Gastroesophageal sphincter (tissue), 4 donors: ENCODE results near the gene TBC1D1. TPM values are rescaled to one million over a fixed set of nuclear protein-coding genes. Genes with fewer than 3 reads are reported as not detected.

ENCODE experiments used
- ATAC-seq: fragments of 150-250 bp; one replicate; pipeline ENCODE4 v1.9.1; 2016; ENCODE audit warnings: mild to moderate bottlenecking, moderate library complexity
- H3K27ac ChIP-seq, 4 donors: fragments of 200-600 bp; sonication (generic) in 3 of 4; 1 replicate in 3 of 4; 2 replicates in 1 of 4; pipeline ENCODE4 v1.5.1; 2016 to 2019
- H3K27me3 ChIP-seq: fragments of 200-600 bp; sonication (generic); one replicate; pipeline ENCODE4 v1.5.1; 2019
- H3K36me3 ChIP-seq, 2 donors: fragments of 200-600 bp; sonication (generic); one replicate each; pipeline ENCODE4 v1.5.1; 2019; ENCODE audit warnings: control low read depth in 1 of 2
- H3K4me1 ChIP-seq, 3 donors: fragments of 200-600 bp; sonication (generic); 1 replicate in 2 of 3; 2 replicates in 1 of 3; pipeline ENCODE4 v1.5.1; 2016 to 2019; ENCODE audit warnings: control low read depth in 2 of 3
- H3K4me3 ChIP-seq, 2 donors: fragments of 200-600 bp; sonication (generic); one replicate each; pipeline ENCODE4 v1.5.1; 2019; ENCODE audit warnings: mild to moderate bottlenecking in 1 of 2, moderate library complexity in 1 of 2
- H3K9me3 ChIP-seq, 3 donors: fragments of 200-600 bp; sonication (generic); one replicate each; pipeline ENCODE4 v1.5.1; 2017 to 2019; ENCODE audit warnings: control low read depth in 2 of 3
- EP300 ChIP-seq: sonication (generic); formaldehyde crosslinking; IDR thresholded peaks from one replicate; pipeline ENCODE4 v1.6.1; 2017; ENCODE audit warnings: antibody characterized with exemption, mild to moderate bottlenecking
- POLR2A ChIP-seq, 2 donors: fragments of 450-650 bp; IDR thresholded peaks; one replicate each; pipeline ENCODE4 v1.6.1; 2017; ENCODE audit warnings: antibody characterized with exemption in 2 of 2, mild to moderate bottlenecking in 2 of 2, moderate library complexity in 1 of 2
- POLR2AphosphoS5 ChIP-seq: sonication (generic); formaldehyde crosslinking; IDR thresholded peaks from one replicate; pipeline ENCODE4 v1.6.1; 2017; ENCODE audit warnings: antibody characterized with exemption
- WGBS, 2 donors: methylation state at CpG; one replicate each; pipeline ENCODE4 v1.1.5; 2018; ENCODE audit warnings: low coverage in 1 of 2; 5-methylcytosine and 5-hydroxymethylcytosine counted together
- total RNA-seq, 4 donors: library from RNA; depleted of rRNA; stranded (reverse); fragments of >200 nt; gene quantifications; one replicate each; pipeline ENCODE4 v1.1.0, GENCODE V29; 2016
- TF ChIP-seq, protein P1 (sequence below), 4 experiments: fragments of 200-600 bp in 2 of 4; fragments of 450-650 bp in 2 of 4; sonication (generic) in 1 of 4; IDR thresholded peaks; one replicate each; pipeline ENCODE4 v1.5.1; 2017 to 2019; ENCODE audit warnings: antibody characterized with exemption in 4 of 4, mild to moderate bottlenecking in 2 of 4, moderate library complexity in 2 of 4

Gene TBC1D1
- total RNA-seq, 4 donors from 2014 or later: 190 to 279 (median 241) TPM

DNA sequence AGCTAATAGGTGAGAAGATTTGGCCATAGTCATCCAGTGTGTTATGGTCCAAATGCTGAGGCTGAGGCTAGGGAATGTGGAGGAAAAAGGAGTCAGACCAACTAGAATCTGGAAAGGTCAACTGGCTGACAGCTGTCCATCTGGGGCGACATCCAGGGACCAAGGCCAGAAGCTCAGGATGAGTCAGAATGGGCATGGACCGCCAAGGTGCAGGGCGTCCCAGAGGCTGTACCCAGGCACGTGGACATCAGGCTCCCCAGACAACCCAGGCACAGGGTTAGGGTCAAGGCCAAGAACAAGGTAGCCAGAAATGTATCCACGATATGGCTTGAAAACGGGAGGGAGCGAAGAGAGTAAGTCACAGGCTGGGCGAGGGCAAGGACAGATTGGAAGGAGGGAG, 43.2 kb downstream of the TBC1D1 start:
- H3K36me3 ChIP-seq: no peaks in the 10 kb centered on the region
- peaks cover 0 to 33% (median 0%) of the 10 kb centered on the region in 3 donors for H3K4me1 ChIP-seq
- TF ChIP-seq, protein P1, sequence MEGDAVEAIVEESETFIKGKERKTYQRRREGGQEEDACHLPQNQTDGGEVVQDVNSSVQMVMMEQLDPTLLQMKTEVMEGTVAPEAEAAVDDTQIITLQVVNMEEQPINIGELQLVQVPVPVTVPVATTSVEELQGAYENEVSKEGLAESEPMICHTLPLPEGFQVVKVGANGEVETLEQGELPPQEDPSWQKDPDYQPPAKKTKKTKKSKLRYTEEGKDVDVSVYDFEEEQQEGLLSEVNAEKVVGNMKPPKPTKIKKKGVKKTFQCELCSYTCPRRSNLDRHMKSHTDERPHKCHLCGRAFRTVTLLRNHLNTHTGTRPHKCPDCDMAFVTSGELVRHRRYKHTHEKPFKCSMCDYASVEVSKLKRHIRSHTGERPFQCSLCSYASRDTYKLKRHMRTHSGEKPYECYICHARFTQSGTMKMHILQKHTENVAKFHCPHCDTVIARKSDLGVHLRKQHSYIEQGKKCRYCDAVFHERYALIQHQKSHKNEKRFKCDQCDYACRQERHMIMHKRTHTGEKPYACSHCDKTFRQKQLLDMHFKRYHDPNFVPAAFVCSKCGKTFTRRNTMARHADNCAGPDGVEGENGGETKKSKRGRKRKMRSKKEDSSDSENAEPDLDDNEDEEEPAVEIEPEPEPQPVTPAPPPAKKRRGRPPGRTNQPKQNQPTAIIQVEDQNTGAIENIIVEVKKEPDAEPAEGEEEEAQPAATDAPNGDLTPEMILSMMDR (IDR thresholded peaks at IDR 0.05): no peak
- TF ChIP-seq POLR2AphosphoS5: no peak
- no peak for TF ChIP-seq EP300
- no peak for TF ChIP-seq POLR2A (IDR thresholded peaks at IDR 0.05)
- H3K27me3 ChIP-seq: no peaks in the 10 kb centered on the region
- no peak overlapping the region for H3K4me3 ChIP-seq
- no peak for ATAC-seq
- no peak overlapping the region for H3K27ac ChIP-seq
- H3K9me3 ChIP-seq: no peaks in the 10 kb centered on the region
- WGBS, 2 donors: 84 to 100% methylated on average over 2 to 7 of the region's 8 CpGs

DNA sequence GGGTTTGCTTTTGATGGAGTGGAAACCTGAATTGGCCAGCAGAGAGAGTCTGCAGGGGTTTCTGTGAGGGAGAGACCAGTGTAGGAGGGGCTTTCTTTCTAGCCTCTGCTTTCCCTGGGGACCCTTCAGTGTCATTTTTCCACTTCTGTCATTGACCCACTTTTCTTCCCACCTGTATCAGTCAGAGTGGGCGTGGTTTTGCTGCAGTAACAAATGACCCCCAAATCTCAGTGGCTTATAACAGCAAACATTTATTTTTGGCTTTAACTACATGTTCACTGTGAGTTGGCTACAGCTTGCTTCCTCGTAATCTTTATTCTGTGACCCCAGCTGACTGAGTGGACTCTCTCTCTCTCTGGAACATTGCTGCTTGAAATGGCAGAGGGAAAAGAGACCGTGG, 43.7 kb downstream of the TBC1D1 start:
- no peak for ATAC-seq

DNA sequence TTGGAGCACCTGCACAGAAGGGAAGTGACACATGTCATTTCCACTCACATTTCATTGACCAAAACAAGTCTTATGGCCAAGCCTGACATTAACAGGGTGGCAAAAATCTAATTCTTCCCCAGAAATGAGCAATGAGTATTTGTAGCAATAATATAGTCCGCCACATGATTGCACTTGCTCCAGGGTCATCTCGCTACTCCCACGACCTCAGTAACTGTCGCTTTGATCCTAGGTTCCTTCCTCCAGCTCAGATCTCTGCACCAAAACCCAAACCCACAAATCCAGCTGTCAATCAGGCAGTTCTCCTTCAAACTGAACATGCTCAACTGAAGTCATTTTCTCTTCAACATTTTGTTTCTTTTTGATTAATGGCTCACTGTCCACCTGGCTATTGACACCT, 44.1 kb downstream of the TBC1D1 start:
- 72 to 91% methylated on average over 4 of the region's 4 CpGs for WGBS, 2 donors
- H3K4me1 ChIP-seq: peaks cover 0 to 26% (median 0%) of the 10 kb centered on the region in 3 donors

More for the DNA sequence above, 43.7 kb downstream of the TBC1D1 start:
- peaks cover 0 to 28% (median 0%) of the 10 kb centered on the region in 3 donors for H3K4me1 ChIP-seq
- H3K27ac ChIP-seq: no peak overlapping the region
- H3K9me3 ChIP-seq: no peaks in the 10 kb centered on the region
- no peaks in the 10 kb centered on the region for H3K36me3 ChIP-seq
- TF ChIP-seq EP300 (no peak), POLR2AphosphoS5 (no peak), POLR2A (IDR thresholded peaks at IDR 0.05) (no peak)
- TF ChIP-seq, protein P1 (IDR thresholded peaks at IDR 0.05): no peak
- H3K4me3 ChIP-seq: no peak overlapping the region
- no peaks in the 10 kb centered on the region for H3K27me3 ChIP-seq
- 86 to 89% methylated on average over 1 to 2 of the region's 3 CpGs for WGBS, 2 donors

DNA sequence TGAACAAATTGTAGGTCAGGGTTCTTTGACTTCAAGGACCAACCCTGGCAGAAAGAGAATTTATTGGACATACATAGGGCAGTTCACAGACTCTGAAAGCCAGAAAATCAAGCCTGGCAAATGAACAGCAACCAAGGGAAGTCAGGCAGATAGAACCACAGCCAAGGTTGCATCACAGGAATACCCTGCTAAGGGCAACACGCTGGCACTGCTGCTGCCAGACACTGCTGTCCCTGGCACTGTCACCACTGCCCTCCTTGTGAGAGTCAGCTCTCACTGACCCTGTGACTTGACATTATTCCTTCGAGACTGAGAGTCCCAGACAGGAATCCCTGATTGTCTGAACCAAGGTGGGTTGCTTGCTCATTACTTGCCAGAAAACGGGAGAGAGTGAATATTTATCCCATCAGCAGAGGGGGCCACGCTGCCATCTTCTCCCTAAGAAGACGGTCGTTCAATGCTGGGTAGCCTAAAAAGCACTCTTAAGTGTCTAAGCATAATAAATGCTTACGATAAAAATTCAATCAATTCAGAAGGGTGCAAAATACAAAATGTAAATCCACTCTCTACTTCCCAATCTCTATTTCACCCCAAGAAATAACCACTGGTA, 46.1 kb downstream of the TBC1D1 start:
- TF ChIP-seq POLR2A (IDR thresholded peaks at IDR 0.05) (no peak), EP300 (no peak), POLR2AphosphoS5 (no peak)
- TF ChIP-seq, protein P1 (IDR thresholded peaks at IDR 0.05): no peak
- Histone ChIP-seq H3K4me1 (peaks cover 0 to 19% (median 0%) of the 10 kb centered on the region in 3 donors), H3K36me3 (no peaks in the 10 kb centered on the region), H3K27ac (no peak overlapping the region), H3K9me3 (no peaks in the 10 kb centered on the region), H3K4me3 (no peak overlapping the region), H3K27me3 (no peaks in the 10 kb centered on the region)
- WGBS, 2 donors: 49 to 67% methylated on average over 6 to 7 of the region's 7 CpGs
- ATAC-seq: no peak

More for the DNA sequence above, 44.1 kb downstream of the TBC1D1 start:
- no peak for TF ChIP-seq POLR2A (IDR thresholded peaks at IDR 0.05)
- no peak for TF ChIP-seq POLR2AphosphoS5
- no peak for TF ChIP-seq EP300
- TF ChIP-seq, protein P1 (IDR thresholded peaks at IDR 0.05): no peak
- Histone ChIP-seq H3K27me3 (no peaks in the 10 kb centered on the region), H3K4me3 (no peak overlapping the region), H3K9me3 (no peaks in the 10 kb centered on the region), H3K27ac (no peak overlapping the region), H3K36me3 (no peaks in the 10 kb centered on the region)
- ATAC-seq: no peak

DNA sequence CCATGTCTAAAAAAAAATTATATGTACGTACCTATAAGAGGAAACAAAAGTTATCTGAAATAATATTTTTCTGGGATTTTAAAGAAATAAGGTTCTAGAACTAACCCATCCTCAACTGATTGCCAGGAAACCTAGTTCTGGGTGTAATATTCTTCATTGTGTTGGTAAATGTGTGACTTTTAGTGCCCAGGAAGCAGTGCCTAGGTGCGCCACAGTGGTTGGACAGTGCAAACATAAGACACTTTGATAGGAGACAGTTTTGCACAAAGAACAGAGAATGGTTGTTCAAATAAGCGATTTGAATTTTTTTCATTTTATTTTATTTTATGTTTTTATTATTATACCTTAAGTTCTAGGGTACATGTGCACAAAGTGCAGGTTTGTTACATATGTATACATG, 47.3 kb downstream of the TBC1D1 start:
- Histone ChIP-seq H3K4me3 (no peak overlapping the region), H3K4me1 (peaks cover 0 to 11% (median 0%) of the 10 kb centered on the region in 3 donors), H3K36me3 (no peaks in the 10 kb centered on the region), H3K9me3 (no peaks in the 10 kb centered on the region), H3K27me3 (no peaks in the 10 kb centered on the region), H3K27ac (no peak overlapping the region)
- no peak for ATAC-seq
- WGBS, 2 donors: 91 to 93% methylated on average over 3 of the region's 3 CpGs
- TF ChIP-seq POLR2AphosphoS5: no peak
- no peak for TF ChIP-seq POLR2A (IDR thresholded peaks at IDR 0.05)
- no peak for TF ChIP-seq EP300
- TF ChIP-seq, protein P1 (IDR thresholded peaks at IDR 0.05): no peak
